ENCODE data around the gene PARVA.

The PARVA gene

DNA sequence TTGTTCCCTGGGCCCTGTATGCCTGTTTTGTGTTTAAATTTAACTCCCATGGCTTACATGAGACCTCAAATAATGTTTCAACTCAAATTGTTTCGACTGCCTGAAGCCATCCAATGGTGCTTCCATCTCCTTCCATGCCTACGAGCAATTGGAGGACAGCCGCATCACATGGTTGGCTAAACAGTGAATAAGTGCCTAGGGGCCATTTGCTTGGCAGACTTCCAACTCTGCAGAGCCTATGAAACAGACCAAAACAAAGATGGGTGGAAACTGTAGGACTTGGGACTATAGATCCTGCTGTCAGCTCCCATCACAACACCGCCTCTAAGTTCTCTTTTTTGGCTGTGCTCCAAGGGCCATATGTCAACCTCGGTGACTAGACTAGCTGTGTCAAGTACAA, 84.1 kb downstream of the PARVA start:
- no peak for TF ChIP-seq GLIS3 (CRISPR knock-in tag; IDR thresholded peaks at IDR 0.05)
- no peak for TF ChIP-seq TOX (CRISPR knock-in tag; IDR thresholded peaks at IDR 0.05; ENCODE audit: borderline replicate concordance)
- TF ChIP-seq, protein P1, sequence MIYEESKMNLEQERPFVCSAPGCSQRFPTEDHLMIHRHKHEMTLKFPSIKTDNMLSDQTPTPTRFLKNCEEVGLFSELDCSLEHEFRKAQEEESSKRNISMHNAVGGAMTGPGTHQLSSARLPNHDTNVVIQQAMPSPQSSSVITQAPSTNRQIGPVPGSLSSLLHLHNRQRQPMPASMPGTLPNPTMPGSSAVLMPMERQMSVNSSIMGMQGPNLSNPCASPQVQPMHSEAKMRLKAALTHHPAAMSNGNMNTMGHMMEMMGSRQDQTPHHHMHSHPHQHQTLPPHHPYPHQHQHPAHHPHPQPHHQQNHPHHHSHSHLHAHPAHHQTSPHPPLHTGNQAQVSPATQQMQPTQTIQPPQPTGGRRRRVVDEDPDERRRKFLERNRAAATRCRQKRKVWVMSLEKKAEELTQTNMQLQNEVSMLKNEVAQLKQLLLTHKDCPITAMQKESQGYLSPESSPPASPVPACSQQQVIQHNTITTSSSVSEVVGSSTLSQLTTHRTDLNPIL (CRISPR knock-in tag; IDR thresholded peaks at IDR 0.05; ENCODE audit: low read depth) = no peak
- TF ChIP-seq CSDC2 (CRISPR knock-in tag; IDR thresholded peaks at IDR 0.05) = no peak
- no peak for TF ChIP-seq PATZ1 (CRISPR knock-in tag; IDR thresholded peaks at IDR 0.05; ENCODE audit: borderline replicate concordance)
- TF ChIP-seq ZC3H10 (CRISPR knock-in tag; IDR thresholded peaks at IDR 0.05) = no peak
- TF ChIP-seq BACH2 (CRISPR knock-in tag; IDR thresholded peaks at IDR 0.05; ENCODE audit: borderline replicate concordance) = no peak
- no peak for TF ChIP-seq ZNF70 (CRISPR knock-in tag; IDR thresholded peaks at IDR 0.05)
- TF ChIP-seq ESRRG (CRISPR knock-in tag; IDR thresholded peaks at IDR 0.05) = no peak
- TF ChIP-seq PPARA (CRISPR knock-in tag; IDR thresholded peaks at IDR 0.05; ENCODE audit: borderline replicate concordance) = no peak
- TF ChIP-seq ZNF565 (CRISPR knock-in tag; conservative IDR thresholded peaks at IDR 0.05; ENCODE audit: low read depth) = no peak
- TF ChIP-seq ISL1 (CRISPR knock-in tag; IDR thresholded peaks at IDR 0.05) = no peak
- TF ChIP-seq ZFP3 (CRISPR knock-in tag; IDR thresholded peaks at IDR 0.05) = no peak
- TF ChIP-seq RARB (CRISPR knock-in tag; IDR thresholded peaks at IDR 0.05) = no peak
- no peak for TF ChIP-seq ARNTL (CRISPR knock-in tag; IDR thresholded peaks at IDR 0.05; ENCODE audit: borderline replicate concordance, low read depth)
- no peak for TF ChIP-seq ZNF8 (CRISPR knock-in tag; IDR thresholded peaks at IDR 0.05)
- TF ChIP-seq ZFP30 (CRISPR knock-in tag; IDR thresholded peaks at IDR 0.05) = no peak
- TF ChIP-seq, protein P2, sequence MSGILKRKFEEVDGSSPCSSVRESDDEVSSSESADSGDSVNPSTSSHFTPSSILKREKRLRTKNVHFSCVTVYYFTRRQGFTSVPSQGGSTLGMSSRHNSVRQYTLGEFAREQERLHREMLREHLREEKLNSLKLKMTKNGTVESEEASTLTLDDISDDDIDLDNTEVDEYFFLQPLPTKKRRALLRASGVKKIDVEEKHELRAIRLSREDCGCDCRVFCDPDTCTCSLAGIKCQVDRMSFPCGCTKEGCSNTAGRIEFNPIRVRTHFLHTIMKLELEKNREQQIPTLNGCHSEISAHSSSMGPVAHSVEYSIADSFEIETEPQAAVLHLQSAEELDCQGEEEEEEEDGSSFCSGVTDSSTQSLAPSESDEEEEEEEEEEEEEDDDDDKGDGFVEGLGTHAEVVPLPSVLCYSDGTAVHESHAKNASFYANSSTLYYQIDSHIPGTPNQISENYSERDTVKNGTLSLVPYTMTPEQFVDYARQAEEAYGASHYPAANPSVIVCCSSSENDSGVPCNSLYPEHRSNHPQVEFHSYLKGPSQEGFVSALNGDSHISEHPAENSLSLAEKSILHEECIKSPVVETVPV (CRISPR knock-in tag; IDR thresholded peaks at IDR 0.05) = no peak
- TF ChIP-seq, protein P3, sequence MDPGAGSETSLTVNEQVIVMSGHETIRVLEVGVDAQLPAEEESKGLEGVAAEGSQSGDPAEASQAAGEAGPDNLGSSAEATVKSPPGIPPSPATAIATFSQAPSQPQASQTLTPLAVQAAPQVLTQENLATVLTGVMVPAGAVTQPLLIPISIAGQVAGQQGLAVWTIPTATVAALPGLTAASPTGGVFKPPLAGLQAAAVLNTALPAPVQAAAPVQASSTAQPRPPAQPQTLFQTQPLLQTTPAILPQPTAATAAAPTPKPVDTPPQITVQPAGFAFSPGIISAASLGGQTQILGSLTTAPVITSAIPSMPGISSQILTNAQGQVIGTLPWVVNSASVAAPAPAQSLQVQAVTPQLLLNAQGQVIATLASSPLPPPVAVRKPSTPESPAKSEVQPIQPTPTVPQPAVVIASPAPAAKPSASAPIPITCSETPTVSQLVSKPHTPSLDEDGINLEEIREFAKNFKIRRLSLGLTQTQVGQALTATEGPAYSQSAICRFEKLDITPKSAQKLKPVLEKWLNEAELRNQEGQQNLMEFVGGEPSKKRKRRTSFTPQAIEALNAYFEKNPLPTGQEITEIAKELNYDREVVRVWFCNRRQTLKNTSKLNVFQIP (CRISPR knock-in tag; IDR thresholded peaks at IDR 0.05; ENCODE audit: borderline replicate concordance, low read depth) = no peak
- no peak for TF ChIP-seq SNAI2 (CRISPR knock-in tag; IDR thresholded peaks at IDR 0.05)
- no peak for ATAC-seq

DNA sequence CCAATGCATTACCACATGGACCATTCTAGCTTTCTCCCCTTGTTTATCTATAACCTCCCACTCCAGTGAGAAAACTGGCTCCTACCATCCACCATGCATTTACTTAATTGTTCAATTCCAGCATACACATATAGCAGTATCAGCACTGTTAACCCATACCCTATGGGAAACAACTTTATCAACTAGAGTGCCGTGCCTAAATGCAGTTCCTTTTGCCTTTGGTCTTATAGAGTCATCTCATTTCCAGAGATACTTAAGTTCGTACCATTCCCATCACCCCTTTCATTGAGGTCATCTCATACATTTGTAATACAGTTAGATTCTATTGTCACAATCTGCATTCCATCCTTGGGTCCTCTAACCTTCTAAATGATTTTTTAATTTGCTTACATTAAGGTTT, 86.9 kb downstream of the PARVA start:
- ATAC-seq = no peak
- TF ChIP-seq TSHZ2 (CRISPR knock-in tag; IDR thresholded peaks at IDR 0.05) = no peak
- TF ChIP-seq, protein P3 (CRISPR knock-in tag; IDR thresholded peaks at IDR 0.05; ENCODE audit: borderline replicate concordance, low read depth) = no peak
- no peak for TF ChIP-seq ARNTL (CRISPR knock-in tag; IDR thresholded peaks at IDR 0.05; ENCODE audit: borderline replicate concordance, low read depth)
- no peak for TF ChIP-seq GLIS3 (CRISPR knock-in tag; IDR thresholded peaks at IDR 0.05)
- TF ChIP-seq, protein P1 (CRISPR knock-in tag; IDR thresholded peaks at IDR 0.05; ENCODE audit: low read depth) = no peak
- no peak for TF ChIP-seq ZNF8 (CRISPR knock-in tag; IDR thresholded peaks at IDR 0.05)
- no peak for TF ChIP-seq PATZ1 (CRISPR knock-in tag; IDR thresholded peaks at IDR 0.05; ENCODE audit: borderline replicate concordance)
- TF ChIP-seq, protein P2 (CRISPR knock-in tag; IDR thresholded peaks at IDR 0.05) = no peak
- TF ChIP-seq ZC3H10 (CRISPR knock-in tag; IDR thresholded peaks at IDR 0.05) = no peak
- TF ChIP-seq ESRRG (CRISPR knock-in tag; IDR thresholded peaks at IDR 0.05) = no peak
- TF ChIP-seq RARB (CRISPR knock-in tag; IDR thresholded peaks at IDR 0.05) = no peak
- TF ChIP-seq TOX (CRISPR knock-in tag; IDR thresholded peaks at IDR 0.05; ENCODE audit: borderline replicate concordance) = no peak
- no peak for TF ChIP-seq CSDC2 (CRISPR knock-in tag; IDR thresholded peaks at IDR 0.05)
- TF ChIP-seq OSR1 (CRISPR knock-in tag; IDR thresholded peaks at IDR 0.05) = no peak
- TF ChIP-seq ZFP3 (CRISPR knock-in tag; IDR thresholded peaks at IDR 0.05) = no peak
- TF ChIP-seq TCF4 (CRISPR knock-in tag; IDR thresholded peaks at IDR 0.05; ENCODE audit: borderline replicate concordance) = no peak
- TF ChIP-seq BACH2 (CRISPR knock-in tag; IDR thresholded peaks at IDR 0.05; ENCODE audit: borderline replicate concordance) = no peak
